ENCODE data around the gene SFMBT1. TPM values are rescaled to one million over a fixed set of nuclear protein-coding genes. Genes with fewer than 3 reads are reported as not detected.

Gene SFMBT1
- total and polyA plus RNA-seq, 9 of the 15 experiments (the other 6 are each of a cell fraction or from before 2014, with no cell fraction given) = 0.76 to 6.6 (median 3.6) TPM

DNA sequence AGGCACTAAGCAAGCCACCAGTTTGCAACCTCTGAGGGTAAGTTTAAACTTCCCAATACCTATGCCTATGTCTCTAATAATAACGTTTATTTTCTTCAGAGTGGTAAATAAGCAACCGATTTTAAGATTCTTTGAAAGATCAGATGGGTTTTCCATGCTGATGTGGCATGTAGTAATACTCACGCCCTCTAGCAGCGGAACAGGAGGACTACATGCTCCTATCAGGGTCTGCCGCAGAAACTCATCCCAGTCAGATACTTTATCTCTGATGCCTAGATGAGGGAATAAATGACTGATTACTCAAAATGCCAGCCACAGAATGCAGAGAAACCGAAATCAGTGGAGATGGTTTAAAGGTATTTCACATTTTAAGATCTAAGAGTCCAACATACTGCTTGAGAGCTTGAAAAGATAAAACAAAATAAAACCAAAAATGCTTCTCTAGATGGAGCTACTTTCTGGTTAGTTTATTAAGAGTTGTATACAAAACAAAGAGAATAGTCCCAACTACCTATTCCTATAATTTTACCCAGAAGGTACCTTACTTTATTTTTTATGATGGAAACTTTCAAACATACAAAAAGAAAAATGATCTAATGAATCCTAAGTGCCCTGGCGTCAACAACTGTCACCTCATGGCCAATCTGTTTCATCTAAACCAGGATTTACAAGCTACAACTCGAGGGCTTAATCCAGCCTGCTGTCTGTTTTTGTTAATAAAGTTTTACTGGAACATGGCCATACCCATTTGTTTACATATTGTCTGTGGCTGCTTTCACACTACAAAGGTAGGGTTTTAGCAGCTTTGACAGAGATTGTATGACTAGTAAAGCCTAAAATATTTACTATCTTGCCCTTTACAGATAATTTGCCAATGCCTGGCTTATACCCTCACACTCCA lies 111.0 kb downstream of the SFMBT1 start (continued):
- TF ChIP-seq AFF4 (CRISPR knock-in tag; IDR thresholded peaks at IDR 0.05) = no peak
- TF ChIP-seq TCF3 (CRISPR knock-in tag; IDR thresholded peaks at IDR 0.05) = no peak
- no peak for TF ChIP-seq ZNF277 (CRISPR knock-in tag; IDR thresholded peaks at IDR 0.05; ENCODE audit: borderline replicate concordance)
- TF ChIP-seq ZFP1 (CRISPR knock-in tag; IDR thresholded peaks at IDR 0.05) = no peak
- no peak for TF ChIP-seq CC2D1A (IDR thresholded peaks at IDR 0.05)
- TF ChIP-seq ZNF766 (CRISPR knock-in tag; conservative IDR thresholded peaks at IDR 0.05) = no peak
- peak; percentile 67 to 75 (median 72) for TF ChIP-seq CTCF (IDR thresholded peaks at IDR 0.05 in 2 of 3, conservative IDR thresholded peaks at IDR 0.05 in 1 of 3; ENCODE audit: insufficient read depth in 2 of 3, low read depth in 1 of 3, low read length in 3 of 3)
- TF ChIP-seq, protein P1, sequence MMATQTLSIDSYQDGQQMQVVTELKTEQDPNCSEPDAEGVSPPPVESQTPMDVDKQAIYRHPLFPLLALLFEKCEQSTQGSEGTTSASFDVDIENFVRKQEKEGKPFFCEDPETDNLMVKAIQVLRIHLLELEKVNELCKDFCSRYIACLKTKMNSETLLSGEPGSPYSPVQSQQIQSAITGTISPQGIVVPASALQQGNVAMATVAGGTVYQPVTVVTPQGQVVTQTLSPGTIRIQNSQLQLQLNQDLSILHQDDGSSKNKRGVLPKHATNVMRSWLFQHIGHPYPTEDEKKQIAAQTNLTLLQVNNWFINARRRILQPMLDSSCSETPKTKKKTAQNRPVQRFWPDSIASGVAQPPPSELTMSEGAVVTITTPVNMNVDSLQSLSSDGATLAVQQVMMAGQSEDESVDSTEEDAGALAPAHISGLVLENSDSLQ (IDR thresholded peaks at IDR 0.05) = 0 out of 2 replicates have a peak, but pooled peaks have one; percentile 14
- no peak for TF ChIP-seq ZFP91 (CRISPR knock-in tag; IDR thresholded peaks at IDR 0.05)
- TF ChIP-seq EP300 (IDR thresholded peaks at IDR 0.05; ENCODE audit: low read length) = no peak
- no peak for TF ChIP-seq BRF2 (IDR thresholded peaks at IDR 0.05; ENCODE audit: borderline replicate concordance, insufficient read depth, insufficient read length)
- TF ChIP-seq ZNF699 (CRISPR knock-in tag; IDR thresholded peaks at IDR 0.05; ENCODE audit: insufficient replicate concordance) = no peak

Measured in K562 (cell line).